Dendritic cell treated with granulocyte-macrophage colony-stimulating factor and Interleukin-4, amounts not matched to agents 40 ng/mL and 50 ng/mL, for 4 days (primary cell): Measurements from ENCODE around the gene PITPNB.

Experiments used
- H3K27ac Mint-ChIP-seq: one replicate; pipeline ENCODE4 v1.8.0; 2022; ENCODE audit warnings: mild to moderate bottlenecking, mixed read lengths
- H3K27me3 Mint-ChIP-seq: one replicate; pipeline ENCODE4 v1.8.0; 2022; ENCODE audit warnings: mild to moderate bottlenecking, mixed read lengths
- H3K36me3 Mint-ChIP-seq: one replicate; pipeline ENCODE4 v1.8.0; 2022; ENCODE audit warnings: low read depth, mixed read lengths
- H3K4me1 Mint-ChIP-seq: one replicate; pipeline ENCODE4 v1.8.0; 2022; ENCODE audit warnings: low read depth, mixed read lengths
- H3K4me3 Mint-ChIP-seq: one replicate; pipeline ENCODE4 v1.8.0; 2022; ENCODE audit warnings: mild to moderate bottlenecking, moderate library complexity, mixed read lengths
- H3K9me3 Mint-ChIP-seq: one replicate; pipeline ENCODE4 v1.8.0; 2022; ENCODE audit warnings: mixed read lengths
- intact Hi-C: fragments of 100-400 bp; cut with micrococcal nuclease; formaldehyde crosslinking; loops from one replicate; pipeline ENCODE4 v1.15.0; 2022

The PITPNB gene

GRCh38 chr22:27809700-27810608, 109.1 kb downstream of the PITPNB start:
- Mint-ChIP-seq H3K9me3 (no peaks in the 10 kb centered on the region), H3K36me3 (no peaks in the 10 kb centered on the region), H3K27ac (no peak overlapping the region), H3K4me3 (no peak overlapping the region), H3K4me1 (peaks cover 1% of the 10 kb centered on the region), H3K27me3 (peaks cover 11% of the 10 kb centered on the region)
- intact Hi-C loops: loop anchor here (10.0 kb wide), 1 partner anchor 975 kb away; no protein-coding TSS in a partner anchor

GRCh38 chr22:27809226-27809603, 109.8 kb downstream of the PITPNB start:
- H3K4me3 Mint-ChIP-seq: no peak overlapping the region
- intact Hi-C loops: loop anchor here (10.0 kb wide), 1 partner anchor 974 kb away; no protein-coding TSS in a partner anchor
- no peaks in the 10 kb centered on the region for H3K36me3 Mint-ChIP-seq
- H3K27me3 Mint-ChIP-seq: peaks cover 19% of the 10 kb centered on the region
- no peaks in the 10 kb centered on the region for H3K9me3 Mint-ChIP-seq
- H3K4me1 Mint-ChIP-seq: peaks cover 8% of the 10 kb centered on the region
- no peak overlapping the region for H3K27ac Mint-ChIP-seq

- H3K27ac Mint-ChIP-seq: no peak overlapping the region
- H3K4me3 Mint-ChIP-seq: no peak overlapping the region
- no peaks in the 10 kb centered on the region for H3K36me3 Mint-ChIP-seq
- H3K4me1 Mint-ChIP-seq: peaks cover 11% of the 10 kb centered on the region
- intact Hi-C loops: loop anchor here (10.0 kb wide), 1 partner anchor 974 kb away; no protein-coding TSS in a partner anchor
- no peaks in the 10 kb centered on the region for H3K9me3 Mint-ChIP-seq
- peaks cover 22% of the 10 kb centered on the region for H3K27me3 Mint-ChIP-seq
These were observed 110.4 kb downstream of the PITPNB start for GRCh38 chr22:27808451-27809225.

GRCh38 chr22:27805841-27806240, 113.2 kb downstream of the PITPNB start:
- intact Hi-C loops: loop anchor here (10.0 kb wide), 1 partner anchor 971 kb away; no protein-coding TSS in a partner anchor
- H3K27ac Mint-ChIP-seq: no peak overlapping the region
- peaks cover 42% of the 10 kb centered on the region for H3K27me3 Mint-ChIP-seq
- no peaks in the 10 kb centered on the region for H3K9me3 Mint-ChIP-seq
- H3K4me1 Mint-ChIP-seq: peaks cover 24% of the 10 kb centered on the region
- no peak overlapping the region for H3K4me3 Mint-ChIP-seq
- peaks cover 6% of the 10 kb centered on the region for H3K36me3 Mint-ChIP-seq

GRCh38 chr22:27804470-27805297, 114.4 kb downstream of the PITPNB start:
- H3K9me3 Mint-ChIP-seq: no peaks in the 10 kb centered on the region
- intact Hi-C loops: loop anchor here (10.0 kb wide), 1 partner anchor 970 kb away; no protein-coding TSS in a partner anchor
- H3K27me3 Mint-ChIP-seq: peaks cover 50% of the 10 kb centered on the region
- H3K36me3 Mint-ChIP-seq: peaks cover 6% of the 10 kb centered on the region
- H3K4me1 Mint-ChIP-seq: peaks cover 31% of the 10 kb centered on the region
- no peak overlapping the region for H3K4me3 Mint-ChIP-seq
- no peak overlapping the region for H3K27ac Mint-ChIP-seq

GRCh38 chr22:27803841-27804415, 115.1 kb downstream of the PITPNB start:
- Mint-ChIP-seq H3K4me3 (no peak overlapping the region), H3K4me1 (peaks cover 33% of the 10 kb centered on the region), H3K27ac (no peak overlapping the region), H3K27me3 (peaks cover 49% of the 10 kb centered on the region), H3K9me3 (no peaks in the 10 kb centered on the region), H3K36me3 (peaks cover 6% of the 10 kb centered on the region)
- intact Hi-C loops: loop anchor here (10.0 kb wide), 1 partner anchor 969 kb away; no protein-coding TSS in a partner anchor

- Mint-ChIP-seq H3K27me3 (peaks cover 48% of the 10 kb centered on the region), H3K27ac (peak overlapping the region; percentile 54), H3K4me1 (peaks cover 36% of the 10 kb centered on the region), H3K4me3 (peak overlapping the region; percentile 81), H3K9me3 (no peaks in the 10 kb centered on the region), H3K36me3 (peaks cover 6% of the 10 kb centered on the region)
- intact Hi-C loops: loop anchor here (10.0 kb wide), 1 partner anchor 968 kb away; no protein-coding TSS in a partner anchor
These were observed 116.5 kb downstream of the PITPNB start for GRCh38 chr22:27802346-27803073.
